Fibroblast of skin of back (primary cell): ENCODE results near the gene TENT5C.

Experiments
- DNase-seq: peaks from one replicate; pipeline ENCODE4 v3.0.0-alpha.2; 2013

The TENT5C gene

GRCh38 chr1:117613969-117614729 lies 8.3 kb downstream of the TENT5C start:
- DNase-seq = no peak

- no peak for DNase-seq
Measured at GRCh38 chr1:117615474-117615873, 9.6 kb downstream of the TENT5C start.

- no peak for DNase-seq
Measured at GRCh38 chr1:117616356-117616755, 10.5 kb downstream of the TENT5C start.

GRCh38 chr1:117616967-117617366 lies 11.1 kb downstream of the TENT5C start:
- DNase-seq = no peak

GRCh38 chr1:117618450-117619122 lies 12.7 kb downstream of the TENT5C start:
- no peak for DNase-seq

GRCh38 chr1:117620440-117620839 lies 14.6 kb downstream of the TENT5C start:
- no peak for DNase-seq

GRCh38 chr1:117621316-117621715 lies 15.5 kb downstream of the TENT5C start:
- DNase-seq = no peak

GRCh38 chr1:117622726-117623125 lies 16.9 kb downstream of the TENT5C start:
- no peak for DNase-seq

GRCh38 chr1:117623141-117623540 lies 17.3 kb downstream of the TENT5C start:
- DNase-seq = no peak

- DNase-seq = no peak
Measured at GRCh38 chr1:117623698-117624097, 17.9 kb downstream of the TENT5C start.

GRCh38 chr1:117627546-117628130 lies 21.8 kb downstream of the TENT5C start:
- no peak for DNase-seq

GRCh38 chr1:117628343-117628742 lies 22.5 kb downstream of the TENT5C start:
- no peak for DNase-seq

- DNase-seq = no peak
Measured at GRCh38 chr1:117629625-117630422, 24.0 kb downstream of the TENT5C start.

- no peak for DNase-seq
Measured at GRCh38 chr1:117630423-117630998, 24.7 kb downstream of the TENT5C start.

GRCh38 chr1:117631359-117632160 lies 25.7 kb downstream of the TENT5C start:
- no peak for DNase-seq

GRCh38 chr1:117632269-117633067 lies 26.6 kb downstream of the TENT5C start:
- no peak for DNase-seq

GRCh38 chr1:117633068-117633345 lies 27.2 kb downstream of the TENT5C start:
- no peak for DNase-seq

GRCh38 chr1:117633423-117633822 lies 27.6 kb downstream of the TENT5C start:
- DNase-seq = no peak

- DNase-seq = no peak
Measured at GRCh38 chr1:117633936-117634335, 28.1 kb downstream of the TENT5C start.

- no peak for DNase-seq
Measured at GRCh38 chr1:117634631-117635030, 28.8 kb downstream of the TENT5C start.

- no peak for DNase-seq
Measured at GRCh38 chr1:117635805-117636204, 30.0 kb downstream of the TENT5C start.
